Right ventricle myocardium inferior (tissue), 1 donor: ENCODE results near the gene MAEA. TPM values are rescaled to one million over a fixed set of nuclear protein-coding genes. Genes with fewer than 3 reads are reported as not detected.
A peak's percentile ranks its signal among the peaks of the same experiment; 100 is the strongest.
"Not testable (repeated sequence)": the region's sequence is repeated elsewhere in the genome, so short reads cannot be mapped to it uniquely, and the experiment has no call there.

ENCODE experiments used
- ATAC-seq: fragments of 200-7000 bp; cut with Tn5 transposase; one replicate; pipeline ENCODE4 v1.9.1; 2020; ENCODE audit warnings: mild to moderate bottlenecking, moderate library complexity
- DNase-seq: peaks from one replicate; pipeline ENCODE4 v3.0.0; 2021; ENCODE audit errors: missing footprints
- intact Hi-C: fragments of 100-400 bp; cut with DNase I; formaldehyde crosslinking; loops from one replicate; pipeline ENCODE4 v1.11.0; 2022
- total RNA-seq: library from RNA; stranded (reverse); fragmentation: NEBNext Ultra II Directional; extraction: Animal tissue kit (Norgen Biotek cat#: 25700); gene quantifications from one replicate; pipeline ENCODE4 v1.2.1, GENCODE V29; 2021
- donor health status: DM: no; HTN: yes; CAD: no; lungs with severe emphysema.

The MAEA gene
- total RNA-seq, 1 donor from 2014 or later, result 50.4 TPM

DNA sequence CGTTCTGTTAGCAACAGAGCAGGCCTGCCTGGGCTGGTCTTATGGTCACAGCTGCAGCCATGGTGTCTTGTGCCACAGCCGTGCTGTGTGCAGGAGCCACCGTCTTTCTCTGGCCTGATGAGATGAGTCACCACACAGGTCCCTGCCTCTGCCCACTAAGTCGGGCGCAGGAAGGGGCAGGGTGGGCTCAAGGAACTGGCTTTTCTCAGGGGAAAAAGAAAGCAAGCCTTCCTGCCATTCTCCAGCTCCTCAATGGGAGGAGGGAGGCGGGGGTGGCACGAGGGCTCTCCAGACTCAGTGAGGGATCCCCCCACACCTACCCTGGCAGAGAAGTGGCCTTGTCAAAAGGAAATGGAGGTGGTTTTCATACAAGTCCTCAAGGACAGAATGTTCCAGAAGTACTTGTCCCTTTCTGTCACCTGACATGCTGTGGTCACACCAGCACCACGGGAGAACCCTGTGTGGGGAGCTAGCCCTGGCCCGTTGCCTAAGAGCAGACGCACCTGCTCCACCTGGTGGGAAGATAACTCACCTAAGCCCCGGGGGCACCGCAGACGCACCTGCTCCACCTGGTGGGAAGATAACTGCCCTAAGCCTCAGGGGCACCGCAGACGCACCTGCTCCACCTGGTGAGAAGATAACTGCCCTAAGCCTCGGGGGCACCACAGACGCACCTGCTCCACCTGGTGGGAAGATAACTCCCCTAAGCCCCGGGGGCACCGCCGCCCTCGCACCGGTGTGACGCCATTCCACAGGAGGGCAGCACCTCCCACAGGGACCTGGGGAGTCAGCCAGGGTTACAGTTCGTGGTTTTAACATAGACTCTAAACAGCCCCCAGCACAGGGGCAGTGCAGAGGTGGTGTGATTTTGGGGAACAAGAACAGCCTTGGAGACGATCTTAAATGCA, 75.8 kb downstream of the MAEA start:
- intact Hi-C loops, result no loop called here
- ATAC-seq, result no peak
- DNase-seq, result peak; percentile 23

DNA sequence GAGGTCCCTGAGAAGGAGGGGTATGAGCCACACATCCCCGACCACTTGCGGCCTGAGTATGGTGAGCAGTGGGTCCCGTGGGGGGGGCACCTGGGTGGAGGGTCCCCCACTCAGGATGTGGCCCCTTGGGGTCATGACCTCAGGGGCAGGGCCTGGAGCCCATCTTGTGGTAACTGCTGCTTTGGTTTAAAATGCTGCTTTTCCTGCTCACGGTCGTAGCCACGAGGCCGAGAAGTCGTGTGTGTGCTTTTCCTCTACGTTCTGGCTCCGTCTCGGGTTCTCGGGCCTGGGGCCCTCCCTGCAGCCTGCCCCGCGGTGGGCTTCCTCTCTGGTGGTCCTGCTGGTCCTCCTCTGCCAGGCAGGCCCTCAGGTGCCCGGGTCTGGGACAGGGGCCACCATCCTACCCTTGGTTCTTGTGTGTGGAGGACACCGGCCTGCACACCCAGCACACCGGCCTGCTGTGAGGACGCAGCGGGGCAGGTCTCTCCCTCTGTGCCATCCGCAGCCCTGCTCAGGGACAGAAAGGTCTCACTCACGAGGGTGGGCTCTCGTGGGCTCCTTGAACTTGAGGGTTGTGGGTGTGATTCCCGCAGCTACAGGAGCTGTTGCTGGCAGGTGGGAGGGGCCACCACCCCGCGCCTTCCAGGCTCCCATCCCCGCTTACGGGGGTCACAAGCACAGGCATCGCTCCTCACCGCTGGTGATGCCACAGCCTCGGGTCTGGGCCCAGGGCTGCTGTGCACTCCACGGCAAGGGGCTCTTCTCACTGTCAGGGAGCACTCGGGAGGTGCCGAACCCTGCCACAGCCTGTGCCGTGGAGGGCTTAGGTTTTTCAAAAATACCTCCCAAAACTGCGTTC, 76.9 kb downstream of the MAEA start:
- ATAC-seq, result no peak
- intact Hi-C loops, result no loop called here
- DNase-seq, result peak; percentile 53

DNA sequence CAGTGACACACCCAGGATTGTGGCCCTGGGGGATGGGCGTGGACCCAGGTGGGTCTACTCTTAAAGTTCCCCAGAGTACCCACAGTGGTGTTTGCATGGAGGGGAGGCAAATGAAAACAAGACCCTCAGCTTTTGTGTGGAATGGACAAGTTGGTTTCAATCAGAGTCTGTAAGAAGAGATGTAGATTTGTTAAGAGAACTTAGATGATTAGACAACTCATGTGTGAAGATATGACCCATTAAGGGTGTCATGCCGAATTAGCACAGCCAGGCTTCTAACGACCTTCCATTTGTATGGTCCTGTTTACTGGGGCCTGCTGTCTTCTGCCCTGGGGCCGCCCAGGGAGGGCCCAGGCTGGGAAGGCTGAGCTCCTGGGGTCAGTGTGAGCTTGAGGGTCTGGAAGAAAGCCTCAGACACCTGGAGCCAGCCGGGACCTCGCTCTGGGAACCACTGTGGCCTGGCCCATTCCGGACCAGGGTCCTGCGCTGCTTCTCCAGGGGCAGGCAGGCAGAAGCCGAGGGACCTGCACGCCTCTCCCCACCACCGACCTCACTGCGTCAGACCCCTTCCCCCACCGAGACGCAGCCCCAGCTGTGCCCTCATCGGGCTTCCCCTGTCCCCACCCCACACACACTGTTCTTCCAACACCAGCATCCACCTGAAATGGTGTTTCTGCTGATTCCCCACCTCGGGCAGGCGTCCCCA, 77.7 kb downstream of the MAEA start:
- DNase-seq (peak; percentile 45), ATAC-seq (no peak)
- intact Hi-C loops, result no loop called here

DNA sequence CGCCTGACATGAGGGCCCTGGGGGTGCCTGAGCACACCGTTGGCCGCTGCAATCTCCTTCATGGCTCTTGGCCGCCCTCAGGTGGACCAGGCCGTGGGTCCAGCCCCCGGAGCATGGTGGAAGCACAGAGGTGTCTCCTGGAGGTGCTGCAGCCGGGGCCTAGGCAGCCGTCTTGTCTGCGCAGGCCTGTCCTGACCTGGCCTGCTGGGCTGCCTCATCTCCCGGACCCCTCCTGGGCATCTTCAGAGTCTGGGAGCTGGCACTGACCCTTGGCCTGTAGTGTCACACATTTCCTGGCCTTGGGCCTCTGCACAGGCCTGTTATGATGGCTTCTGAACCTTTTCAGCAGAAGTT, 78.2 kb downstream of the MAEA start:
- intact Hi-C loops, result no loop called here

DNA sequence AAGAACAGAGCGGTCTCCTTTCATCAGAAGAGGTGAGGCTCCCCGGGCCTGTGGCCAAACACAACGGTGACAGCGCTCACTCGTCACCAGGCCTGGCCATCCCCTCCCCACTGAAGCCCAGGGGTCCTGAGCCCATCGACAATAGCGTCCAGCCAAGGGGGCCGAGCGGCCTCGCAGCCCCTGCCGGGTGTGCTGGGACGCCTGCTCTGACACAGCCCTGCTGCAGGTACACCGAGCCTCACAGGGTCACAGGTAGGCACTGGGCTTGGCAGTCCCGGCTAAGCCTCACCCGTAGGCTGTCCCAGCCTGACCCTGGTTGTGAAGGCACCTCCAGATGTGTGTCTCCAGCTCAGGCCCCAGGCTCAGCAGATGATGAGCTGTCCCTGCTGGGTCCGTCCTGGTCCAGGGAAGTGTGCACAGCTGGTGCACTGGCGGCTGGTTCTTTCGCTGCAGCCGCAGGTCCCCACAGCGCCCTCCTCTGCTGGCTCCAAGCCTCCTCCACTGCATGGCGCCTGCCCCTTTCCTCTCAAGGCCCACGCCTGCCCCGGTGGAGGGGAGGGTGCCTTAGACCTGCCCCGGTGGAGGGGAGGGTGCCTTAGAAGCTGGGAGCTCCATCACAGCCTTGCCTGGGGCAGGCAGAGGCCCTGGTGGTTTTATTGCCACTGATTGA, 78.9 kb downstream of the MAEA start:
- intact Hi-C loops, result no loop called here
- no peak for ATAC-seq

More for the DNA sequence above, 78.2 kb downstream of the MAEA start:
- no peak for ATAC-seq
- DNase-seq, result no peak

DNA sequence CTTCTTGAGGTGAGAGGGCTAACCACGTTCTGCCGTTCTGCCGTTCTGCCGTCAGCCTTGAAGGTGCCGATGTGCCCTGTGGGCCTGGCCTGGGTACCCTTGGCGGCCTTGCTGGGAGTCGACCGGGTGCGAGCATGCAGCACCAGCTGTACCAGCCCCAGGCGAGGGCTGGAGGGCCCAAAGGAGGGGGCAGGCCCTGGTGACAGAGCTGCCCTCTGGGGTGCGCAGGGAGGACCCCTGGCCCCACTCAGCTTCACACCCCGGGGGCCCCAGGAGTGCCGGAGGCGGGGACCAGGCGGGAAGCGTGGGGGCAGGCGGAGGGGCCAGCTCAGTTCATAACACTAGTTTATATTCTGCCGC, 79.4 kb downstream of the MAEA start:
- ATAC-seq (no peak), DNase-seq (peak; percentile 46)
- intact Hi-C loops, result no loop called here

More for the DNA sequence above, 78.9 kb downstream of the MAEA start:
- peak; percentile 27 for DNase-seq

DNA sequence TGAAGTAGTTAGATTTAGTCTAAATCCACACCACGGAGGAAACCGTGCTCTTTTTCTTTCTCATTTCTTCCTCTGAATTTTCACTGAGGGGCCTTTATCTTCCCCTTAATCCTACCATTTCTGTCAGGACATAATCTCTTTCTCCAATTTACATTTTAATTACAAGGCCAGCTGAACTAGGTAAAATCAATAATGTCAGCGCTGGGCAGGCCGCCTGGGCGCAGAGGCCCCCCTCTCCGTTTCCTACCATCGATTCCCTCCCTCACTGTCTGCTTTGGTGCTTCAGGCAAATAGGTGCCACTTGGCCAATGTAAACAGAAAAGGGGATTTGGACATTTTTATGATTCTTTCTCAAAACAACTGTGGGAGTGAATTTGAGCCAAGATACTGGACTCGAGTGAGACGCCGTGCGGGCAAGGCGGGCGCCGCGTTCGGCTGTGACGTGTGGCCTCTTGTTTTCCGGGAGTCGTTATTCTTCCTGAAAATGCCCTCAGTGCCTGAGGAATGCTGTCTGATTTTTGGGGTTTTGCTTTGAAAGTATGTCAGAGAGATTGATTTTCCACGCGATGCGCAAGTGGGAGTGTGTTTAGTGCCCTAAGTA, 79.9 kb downstream of the MAEA start:
- intact Hi-C loops, result loop anchor here (5.0 kb wide), 1 partner anchor 248 kb away; no protein-coding TSS in a partner anchor
- DNase-seq, result peak; percentile 39

DNA sequence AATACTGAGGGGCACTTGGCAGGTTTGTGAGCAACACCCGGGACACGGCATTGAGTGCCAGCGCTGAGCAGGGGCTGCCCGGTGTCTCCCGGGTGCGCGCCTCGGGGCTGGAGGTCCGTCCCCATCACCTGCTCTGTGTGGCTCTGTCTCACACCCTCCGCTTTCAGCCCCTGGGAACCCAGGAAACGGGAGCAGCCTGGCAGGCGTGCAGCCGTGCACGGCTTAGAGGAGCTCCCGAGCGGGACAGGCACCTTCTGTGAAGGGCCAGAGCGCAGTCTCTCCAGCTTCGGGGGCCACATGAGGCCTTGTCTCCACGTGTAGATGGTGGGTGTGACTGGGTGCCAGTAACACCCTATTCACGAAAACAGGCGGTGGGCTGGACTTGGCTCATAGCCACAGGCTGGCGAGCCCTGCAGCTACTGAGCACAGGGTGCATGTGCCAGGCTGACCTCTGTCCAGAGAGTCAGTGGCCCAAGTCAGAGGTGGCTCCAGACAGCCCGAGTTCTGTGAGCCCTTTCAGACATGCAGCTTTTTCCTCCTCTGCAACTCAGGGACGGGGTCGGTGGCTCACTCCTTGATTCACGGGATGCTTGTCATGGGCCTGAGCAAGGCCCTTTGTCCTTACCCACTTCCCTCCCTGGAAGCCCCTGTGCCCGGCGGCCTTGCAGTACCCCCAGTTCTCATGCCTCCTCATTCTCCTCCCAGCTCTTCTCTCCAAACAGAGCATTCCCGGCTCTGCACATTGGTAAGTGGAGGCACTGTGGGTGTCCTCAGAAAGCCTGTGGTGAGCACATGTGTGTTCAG, 80.8 kb downstream of the MAEA start:
- intact Hi-C loops, result loop anchor here (5.0 kb wide), 1 partner anchor 247 kb away; no protein-coding TSS in a partner anchor
- ATAC-seq (no peak), DNase-seq (no peak)

More for the DNA sequence above, 79.9 kb downstream of the MAEA start:
- ATAC-seq, result no peak

DNA sequence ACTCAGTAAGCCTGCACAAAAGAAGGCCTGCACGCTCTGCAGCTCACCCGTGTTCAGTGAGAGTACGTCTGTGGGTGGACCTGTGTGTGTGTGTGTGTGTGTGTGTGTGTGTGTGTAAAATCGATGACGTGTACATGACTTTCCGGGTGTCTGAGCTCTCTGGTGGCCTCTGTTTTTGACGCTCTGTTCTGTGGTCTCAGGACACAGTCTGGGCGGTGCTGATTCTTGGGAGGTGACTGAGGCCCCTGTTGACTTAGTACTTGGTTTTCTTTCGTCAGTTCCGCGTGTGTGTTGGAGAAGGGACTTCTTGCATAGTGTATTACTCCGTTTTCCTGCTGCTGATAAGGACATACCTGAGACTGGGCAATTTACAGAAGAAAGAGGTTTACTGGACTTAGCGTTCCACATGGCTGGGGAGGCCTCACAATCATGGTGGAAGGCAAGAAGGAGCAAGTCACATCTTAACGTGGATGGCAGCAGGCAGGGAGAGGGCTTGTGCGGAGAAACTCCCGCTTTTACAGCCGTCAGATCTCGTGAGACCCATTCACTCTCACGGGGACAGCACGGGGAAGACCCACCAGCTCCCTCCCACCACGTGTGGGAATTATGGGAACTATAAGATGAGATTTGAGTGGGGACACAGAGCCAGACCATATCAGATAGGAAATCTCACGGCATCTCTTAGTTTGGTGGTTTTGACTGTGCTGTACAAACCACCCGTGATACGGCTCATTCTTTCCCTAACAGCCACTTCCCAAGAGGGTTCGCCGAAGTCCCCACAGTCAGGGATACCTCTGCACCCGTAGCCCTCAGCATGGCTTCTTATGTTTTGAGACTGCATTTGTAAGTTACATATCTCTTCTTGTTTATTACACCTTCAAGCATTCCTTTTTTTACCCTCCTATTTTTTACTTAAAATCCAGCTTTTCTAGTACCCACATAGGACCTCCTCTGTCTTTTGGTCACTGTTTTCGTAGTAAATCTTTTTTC, 81.8 kb downstream of the MAEA start:
- no peak for DNase-seq

DNA sequence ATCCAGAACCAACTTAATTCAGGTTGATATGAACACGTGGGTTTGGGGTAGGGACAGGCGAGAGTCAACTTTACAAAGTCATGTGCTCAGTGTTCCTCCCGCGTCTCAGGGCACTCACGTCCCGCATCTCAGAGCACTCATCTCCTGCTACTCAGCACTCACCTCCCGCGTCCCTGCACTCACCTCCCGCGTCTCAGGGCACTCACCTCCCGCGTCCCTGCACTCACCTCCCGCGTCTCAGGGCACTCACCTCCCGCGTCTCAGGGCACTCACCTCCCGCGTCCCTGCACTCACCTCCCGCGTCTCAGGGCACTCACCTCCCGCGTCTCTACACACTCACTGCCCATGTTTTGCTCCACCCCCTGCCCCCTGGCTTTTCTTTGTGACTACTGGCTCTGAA, 82.9 kb downstream of the MAEA start:
- not testable (repeated sequence) for ATAC-seq, DNase-seq
- intact Hi-C loops, result loop anchor here (5.0 kb wide), 1 partner anchor 245 kb away; no protein-coding TSS in a partner anchor

More for the DNA sequence above, 81.8 kb downstream of the MAEA start:
- intact Hi-C loops, result loop anchor here (5.0 kb wide), 1 partner anchor 246 kb away; no protein-coding TSS in a partner anchor
- no peak for ATAC-seq

DNA sequence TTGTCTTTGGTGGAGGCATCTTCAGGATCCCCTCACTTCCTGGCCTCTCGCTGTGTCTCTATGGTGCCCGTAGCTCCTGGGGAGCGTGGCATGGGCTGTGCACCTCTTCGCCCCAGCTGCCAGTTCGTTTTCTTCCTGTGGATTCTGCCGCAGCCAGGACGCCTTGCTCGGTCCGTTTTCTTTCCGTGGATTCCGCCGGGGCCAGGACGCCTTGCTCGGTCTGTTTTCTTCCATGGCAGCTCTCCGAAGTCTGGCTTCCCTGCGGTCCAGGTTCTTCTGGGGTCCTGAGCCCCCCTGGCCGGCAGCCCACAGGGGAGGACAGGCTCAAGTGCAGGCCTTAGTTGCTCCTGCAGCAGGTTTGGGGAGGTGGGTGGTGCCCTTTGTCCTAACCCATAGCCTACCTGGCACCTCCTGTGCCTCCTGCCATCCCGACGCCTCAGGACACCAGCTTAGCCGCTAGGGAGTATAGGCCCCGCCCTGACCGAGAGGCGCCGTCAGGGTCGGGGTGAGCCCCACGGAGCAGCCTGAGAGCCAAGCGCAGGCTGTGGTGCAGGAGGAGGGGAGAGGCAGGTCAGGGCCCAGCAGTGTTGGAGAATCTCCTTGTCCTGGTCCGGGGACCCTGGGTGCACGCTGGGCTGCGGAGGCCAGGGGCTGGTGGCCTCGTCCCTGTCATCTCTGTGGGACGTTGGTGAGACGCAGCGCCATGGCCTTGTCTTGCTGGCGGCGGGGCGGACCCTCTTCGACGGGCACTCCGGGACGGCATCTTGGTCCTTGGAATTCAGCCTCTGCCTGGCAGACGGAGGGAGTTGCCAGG, 84.4 kb downstream of the MAEA start:
- DNase-seq, result no peak
- intact Hi-C loops, result loop anchor here (5.0 kb wide), 1 partner anchor 243 kb away; no protein-coding TSS in a partner anchor
- ATAC-seq, result no peak

DNA sequence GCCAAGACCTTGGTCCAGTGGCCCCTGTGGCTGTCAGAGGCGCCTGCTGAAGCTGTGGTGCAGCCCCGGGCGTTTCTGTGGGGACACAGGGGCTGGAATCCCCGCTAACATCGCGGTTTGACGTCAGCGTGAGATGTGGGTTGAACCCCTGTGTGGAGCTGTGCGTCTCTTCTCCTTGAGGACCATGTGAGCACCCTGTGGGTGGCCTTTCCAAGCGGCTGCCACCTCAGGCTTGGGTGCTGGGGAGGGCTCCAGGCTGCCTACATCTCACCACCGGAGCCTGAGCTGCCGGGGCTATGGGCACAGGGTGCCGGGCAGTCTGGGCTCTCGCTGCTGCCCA, 85.0 kb downstream of the MAEA start:
- intact Hi-C loops, result loop anchor here (5.0 kb wide), 1 partner anchor 243 kb away; no protein-coding TSS in a partner anchor
- DNase-seq, result no peak
- no peak for ATAC-seq

DNA sequence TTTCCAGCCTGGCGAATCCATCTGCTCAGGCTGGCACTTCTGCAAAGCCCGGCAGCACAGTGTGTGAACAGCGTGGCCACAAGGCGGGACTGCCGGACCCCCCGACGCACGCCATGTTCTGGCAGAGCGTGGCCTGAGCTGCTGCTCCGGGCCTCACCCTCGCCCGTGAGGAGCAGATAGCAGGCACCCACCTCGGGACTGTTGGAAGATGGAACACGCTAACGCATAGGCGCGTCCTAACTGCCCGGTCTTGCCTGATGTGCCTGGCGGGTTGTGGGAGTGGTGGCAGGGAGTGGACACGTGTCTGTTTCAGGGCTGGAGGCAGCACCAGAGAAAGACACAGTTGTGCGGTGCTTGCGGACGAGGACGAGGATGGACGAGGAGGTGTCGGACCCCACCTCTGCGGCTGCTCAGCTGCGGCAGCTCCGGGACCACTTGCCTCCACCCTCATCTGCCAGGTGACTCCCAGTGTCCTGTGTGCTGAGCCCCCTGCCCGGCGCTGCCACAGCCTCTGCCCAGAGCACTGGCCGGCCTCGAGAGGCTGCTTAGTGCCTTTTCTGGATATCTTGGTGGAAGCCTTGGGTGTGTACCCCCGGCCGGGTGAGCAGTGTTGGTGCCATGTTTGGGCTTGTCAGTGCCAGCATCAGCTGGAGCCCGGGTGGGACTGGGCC, 85.5 kb downstream of the MAEA start:
- intact Hi-C loops, result no loop called here
- DNase-seq (no peak), ATAC-seq (no peak)

DNA sequence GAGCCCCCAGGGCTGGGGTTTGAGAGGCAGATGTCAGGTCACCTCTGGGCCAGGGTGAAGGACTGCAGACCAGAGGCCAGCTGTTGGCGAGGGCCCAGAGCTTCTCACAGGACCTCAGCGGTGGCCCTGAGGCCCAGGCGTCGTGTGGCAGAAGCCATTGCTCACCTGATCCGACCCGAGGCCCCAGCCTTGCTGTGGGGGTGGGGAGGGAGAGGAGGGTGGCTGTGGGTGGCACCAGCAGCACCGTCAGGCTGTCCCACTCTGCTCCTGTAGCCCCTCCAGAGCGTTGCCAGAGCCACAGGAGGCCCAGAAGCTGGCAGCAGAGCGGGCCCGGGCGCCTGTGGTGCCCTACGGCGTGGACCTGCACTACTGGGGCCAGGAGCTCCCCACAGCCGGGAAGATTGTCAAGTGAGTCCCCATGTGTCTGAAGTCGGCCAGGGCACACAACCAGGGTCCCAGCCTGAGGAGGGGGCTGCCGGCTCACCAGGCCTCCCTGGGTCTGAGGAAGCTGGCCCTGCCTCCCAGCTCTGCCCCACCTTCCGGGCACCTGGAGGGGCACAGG, 86.2 kb downstream of the MAEA start:
- DNase-seq, result no peak
- no peak for ATAC-seq
- intact Hi-C loops, result no loop called here
